Astrocyte (in vitro differentiated cells and primary cell): ENCODE data around the gene GABBR2. TPM values are rescaled to one million over a fixed set of nuclear protein-coding genes. Genes with fewer than 3 reads are reported as not detected.

ENCODE experiments used
- DNase-seq: peaks from one replicate; pipeline ENCODE4 v3.0.0-alpha.2; 2010; ENCODE audit warnings: low read depth
- FAIRE-seq: peaks from 2 replicates; lab custom pipeline; 2011; peaks lifted over from hg19 to GRCh38; lab: Jason Lieb, UNC
- H2AFZ ChIP-seq: 2 replicates; pipeline ENCODE4 v1.6.0; 2012; ENCODE audit warnings: low read depth, low read length, inconsistent platforms
- H3K27ac ChIP-seq: 2 replicates; pipeline ENCODE4 v1.5.1; 2011; ENCODE audit warnings: low read depth, low read length, inconsistent platforms
- H3K27me3 ChIP-seq: 2 replicates; pipeline ENCODE4 v1.6.0; 2011; ENCODE audit warnings: low read length, inconsistent platforms; ENCODE audit not compliant: insufficient read depth
- H3K36me3 ChIP-seq: 2 replicates; pipeline ENCODE4 v1.5.1; 2011; ENCODE audit warnings: low read length, inconsistent platforms; ENCODE audit not compliant: insufficient read depth
- H3K4me1 ChIP-seq: 2 replicates; pipeline ENCODE4 v1.5.1; 2011; ENCODE audit warnings: low read length, inconsistent platforms; ENCODE audit not compliant: insufficient read depth
- H3K4me2 ChIP-seq: 2 replicates; pipeline ENCODE4 v1.6.0; 2012; ENCODE audit warnings: low read length, inconsistent platforms
- H3K4me3 ChIP-seq: 2 replicates; pipeline ENCODE4 v1.5.1; 2011; ENCODE audit warnings: low read depth, mild to moderate bottlenecking, low read length, inconsistent platforms; ENCODE audit not compliant: insufficient read depth
- H3K79me2 ChIP-seq: 2 replicates; pipeline ENCODE4 v1.6.0; 2012; ENCODE audit warnings: mild to moderate bottlenecking, low read length, inconsistent platforms; ENCODE audit not compliant: insufficient read depth
- H3K9ac ChIP-seq: 2 replicates; pipeline ENCODE4 v1.6.0; 2012; ENCODE audit warnings: mild to moderate bottlenecking, low read length, inconsistent platforms
- H3K9me3 ChIP-seq: 2 replicates; pipeline ENCODE4 v1.5.1; 2012; ENCODE audit warnings: low read depth, mild to moderate bottlenecking, low read length, inconsistent platforms; ENCODE audit not compliant: insufficient read depth
- H4K20me1 ChIP-seq: 2 replicates; pipeline ENCODE4 v1.6.0; 2012; ENCODE audit warnings: low read length, inconsistent platforms; ENCODE audit not compliant: insufficient read depth
- H3K27ac Mint-ChIP-seq: one replicate; pipeline ENCODE4 v1.8.0; 2021; ENCODE audit warnings: mild to moderate bottlenecking, mixed read lengths; ENCODE audit not compliant: unreplicated experiment
- H3K27me3 Mint-ChIP-seq: one replicate; pipeline ENCODE4 v1.8.0; 2021; ENCODE audit warnings: low read depth, mixed read lengths; ENCODE audit not compliant: unreplicated experiment
- H3K36me3 Mint-ChIP-seq: one replicate; pipeline ENCODE4 v1.8.0; 2021; ENCODE audit warnings: low read depth, mixed read lengths; ENCODE audit not compliant: unreplicated experiment
- H3K4me1 Mint-ChIP-seq: one replicate; pipeline ENCODE4 v1.8.0; 2021; ENCODE audit warnings: low read depth, mixed read lengths; ENCODE audit not compliant: unreplicated experiment
- H3K4me3 Mint-ChIP-seq: one replicate; pipeline ENCODE4 v1.8.0; 2021; ENCODE audit warnings: mild to moderate bottlenecking, moderate library complexity, mixed read lengths; ENCODE audit not compliant: unreplicated experiment
- H3K9me3 Mint-ChIP-seq: one replicate; pipeline ENCODE4 v1.8.0; 2021; ENCODE audit warnings: mild to moderate bottlenecking, mixed read lengths; ENCODE audit not compliant: unreplicated experiment
- EZH2 ChIP-seq: IDR thresholded peaks from 2 replicates; pipeline ENCODE4 v1.6.1; 2012; ENCODE audit warnings: mild to moderate bottlenecking, low read length, inconsistent platforms; ENCODE audit not compliant: insufficient read depth
- total RNA-seq: library from RNA; stranded (reverse); gene quantifications from 2 replicates; pipeline ENCODE4 v1.2.1, GENCODE V29; 2021
- TF ChIP-seq, protein P1 (sequence below): IDR thresholded peaks from 2 replicates; pipeline ENCODE4 v1.5.1; 2011; ENCODE audit warnings: low read depth, mild to moderate bottlenecking, inconsistent platforms, low read length, moderate library complexity; ENCODE audit not compliant: insufficient read depth

Gene GABBR2
- total RNA-seq, 1 donor from 2014 or later = 2.0 TPM

DNA sequence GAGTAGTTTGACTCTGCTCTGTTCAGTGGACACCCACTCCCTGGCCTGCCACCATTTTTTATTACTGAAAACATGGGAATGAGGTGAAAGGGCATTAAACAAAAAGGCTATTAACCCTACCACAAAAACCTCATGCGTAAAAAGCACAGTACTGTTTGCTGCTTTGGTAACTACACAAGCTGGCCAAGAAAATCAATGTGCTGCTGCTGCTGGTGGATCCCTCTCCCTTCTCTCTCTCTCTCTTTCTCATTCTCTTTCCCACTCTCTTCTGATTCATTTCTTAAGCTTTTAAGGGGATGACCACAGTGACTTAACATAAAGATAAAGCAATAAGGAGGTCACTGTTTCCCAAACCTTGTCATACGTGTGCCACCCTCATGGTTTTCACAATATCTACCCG lies 270.1 kb downstream of the GABBR2 start:
- FAIRE-seq = no peak
- H3K9me3 Mint-ChIP-seq = peaks cover 6% of the 10 kb centered on the region
- no peak overlapping the region for H3K4me3 Mint-ChIP-seq
- Histone ChIP-seq H3K79me2 (no peaks in the 10 kb centered on the region), H3K4me3 (no peak overlapping the region), H2AFZ (no peak overlapping the region), H3K27me3 (peaks cover 2% of the 10 kb centered on the region), H3K4me1 (no peaks in the 10 kb centered on the region), H3K9me3 (no peaks in the 10 kb centered on the region), H3K36me3 (no peaks in the 10 kb centered on the region), H3K9ac (no peak overlapping the region), H3K4me2 (no peak overlapping the region), H4K20me1 (no peaks in the 10 kb centered on the region), H3K27ac (no peak overlapping the region)
- TF ChIP-seq, protein P1, sequence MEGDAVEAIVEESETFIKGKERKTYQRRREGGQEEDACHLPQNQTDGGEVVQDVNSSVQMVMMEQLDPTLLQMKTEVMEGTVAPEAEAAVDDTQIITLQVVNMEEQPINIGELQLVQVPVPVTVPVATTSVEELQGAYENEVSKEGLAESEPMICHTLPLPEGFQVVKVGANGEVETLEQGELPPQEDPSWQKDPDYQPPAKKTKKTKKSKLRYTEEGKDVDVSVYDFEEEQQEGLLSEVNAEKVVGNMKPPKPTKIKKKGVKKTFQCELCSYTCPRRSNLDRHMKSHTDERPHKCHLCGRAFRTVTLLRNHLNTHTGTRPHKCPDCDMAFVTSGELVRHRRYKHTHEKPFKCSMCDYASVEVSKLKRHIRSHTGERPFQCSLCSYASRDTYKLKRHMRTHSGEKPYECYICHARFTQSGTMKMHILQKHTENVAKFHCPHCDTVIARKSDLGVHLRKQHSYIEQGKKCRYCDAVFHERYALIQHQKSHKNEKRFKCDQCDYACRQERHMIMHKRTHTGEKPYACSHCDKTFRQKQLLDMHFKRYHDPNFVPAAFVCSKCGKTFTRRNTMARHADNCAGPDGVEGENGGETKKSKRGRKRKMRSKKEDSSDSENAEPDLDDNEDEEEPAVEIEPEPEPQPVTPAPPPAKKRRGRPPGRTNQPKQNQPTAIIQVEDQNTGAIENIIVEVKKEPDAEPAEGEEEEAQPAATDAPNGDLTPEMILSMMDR = no peak
- no peak for TF ChIP-seq EZH2
- H3K27ac Mint-ChIP-seq = no peak overlapping the region
- DNase-seq = peak; percentile 89
- H3K27me3 Mint-ChIP-seq = peaks cover 11% of the 10 kb centered on the region
- peaks cover 7% of the 10 kb centered on the region for H3K4me1 Mint-ChIP-seq
- peaks cover under 1% of the 10 kb centered on the region for H3K36me3 Mint-ChIP-seq

DNA sequence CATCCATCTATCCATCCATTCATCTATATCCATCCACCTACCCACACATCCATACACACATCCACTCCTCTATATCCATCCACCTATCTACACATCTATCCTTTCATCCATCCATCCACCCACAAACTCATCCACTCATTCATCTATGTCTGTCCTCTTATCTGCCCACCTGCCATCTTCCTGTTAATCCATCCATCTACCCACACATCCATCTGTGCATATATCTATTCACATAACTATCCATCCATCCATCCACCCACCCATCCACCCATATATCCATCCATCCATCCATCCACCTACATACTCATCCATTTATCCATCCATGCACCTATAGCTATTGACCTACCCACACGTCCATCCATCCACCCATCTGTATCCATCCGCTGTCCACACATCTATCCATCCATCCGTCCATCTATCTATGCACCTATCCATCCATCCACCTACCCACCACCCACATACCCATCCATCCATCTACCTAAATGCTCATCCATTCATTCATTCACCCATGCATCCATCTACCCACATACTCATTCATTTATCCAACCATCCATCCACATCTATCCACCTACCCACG lies 271.2 kb downstream of the GABBR2 start:
- H3K27me3 ChIP-seq = no peaks in the 10 kb centered on the region
- no peak overlapping the region for H3K4me3 ChIP-seq
- H3K4me3 Mint-ChIP-seq = no peak overlapping the region
- no peak overlapping the region for H3K27ac Mint-ChIP-seq
- H3K36me3 ChIP-seq = no peaks in the 10 kb centered on the region
- no peaks in the 10 kb centered on the region for H3K9me3 ChIP-seq
- peaks cover 1% of the 10 kb centered on the region for H3K36me3 Mint-ChIP-seq
- peaks cover 1% of the 10 kb centered on the region for H3K4me1 Mint-ChIP-seq
- no peak for DNase-seq
- no peak overlapping the region for H3K4me2 ChIP-seq
- peaks cover 12% of the 10 kb centered on the region for H3K27me3 Mint-ChIP-seq
- no peak overlapping the region for H2AFZ ChIP-seq
- TF ChIP-seq, protein P1 = no peak
- H3K9me3 Mint-ChIP-seq = peaks cover 7% of the 10 kb centered on the region
- no peak overlapping the region for H3K27ac ChIP-seq
- no peaks in the 10 kb centered on the region for H3K4me1 ChIP-seq
- no peak for FAIRE-seq
- H3K9ac ChIP-seq = no peak overlapping the region
- no peaks in the 10 kb centered on the region for H4K20me1 ChIP-seq
- H3K79me2 ChIP-seq = no peaks in the 10 kb centered on the region

DNA sequence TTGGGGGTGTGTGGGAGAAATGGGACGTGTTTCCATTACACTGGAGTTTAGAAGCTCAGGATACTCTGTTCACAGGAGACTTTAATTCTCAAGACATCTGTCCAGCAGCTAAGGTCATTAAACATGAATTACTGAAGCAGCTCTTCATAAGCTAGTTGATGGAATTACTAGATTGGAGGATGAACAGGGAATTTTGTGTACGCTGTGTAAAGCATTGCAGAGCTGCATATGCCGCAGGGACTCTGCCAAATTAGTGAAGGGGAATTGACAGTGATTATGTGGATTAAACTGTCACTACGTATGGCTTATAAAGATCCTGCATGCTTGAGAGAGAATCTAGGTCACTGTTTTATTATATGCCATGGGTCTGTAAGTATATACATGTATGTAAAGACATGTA lies 275.8 kb downstream of the GABBR2 start:
- Histone ChIP-seq H3K4me2 (no peak overlapping the region), H4K20me1 (no peaks in the 10 kb centered on the region), H3K27ac (no peak overlapping the region), H3K79me2 (no peaks in the 10 kb centered on the region), H3K27me3 (no peaks in the 10 kb centered on the region), H3K36me3 (no peaks in the 10 kb centered on the region), H3K4me1 (no peaks in the 10 kb centered on the region), H3K4me3 (no peak overlapping the region), H3K9me3 (no peaks in the 10 kb centered on the region), H3K9ac (no peak overlapping the region), H2AFZ (no peak overlapping the region)
- H3K27me3 Mint-ChIP-seq = peaks cover 12% of the 10 kb centered on the region
- H3K36me3 Mint-ChIP-seq = peaks cover 1% of the 10 kb centered on the region
- TF ChIP-seq EZH2 = no peak
- TF ChIP-seq, protein P1 = no peak
- no peak overlapping the region for H3K4me3 Mint-ChIP-seq
- H3K4me1 Mint-ChIP-seq = peaks cover 14% of the 10 kb centered on the region
- H3K9me3 Mint-ChIP-seq = peaks cover 12% of the 10 kb centered on the region
- H3K27ac Mint-ChIP-seq = no peak overlapping the region
- no peak for FAIRE-seq
- DNase-seq = no peak
